ENCODE results near the gene CHMP2A. TPM values are rescaled to one million over a fixed set of nuclear protein-coding genes. Genes with fewer than 3 reads are reported as not detected.

Gene CHMP2A
- total and polyA plus RNA-seq, 9 donors = 54.2 to 143 (median 98.3) TPM

DNA sequence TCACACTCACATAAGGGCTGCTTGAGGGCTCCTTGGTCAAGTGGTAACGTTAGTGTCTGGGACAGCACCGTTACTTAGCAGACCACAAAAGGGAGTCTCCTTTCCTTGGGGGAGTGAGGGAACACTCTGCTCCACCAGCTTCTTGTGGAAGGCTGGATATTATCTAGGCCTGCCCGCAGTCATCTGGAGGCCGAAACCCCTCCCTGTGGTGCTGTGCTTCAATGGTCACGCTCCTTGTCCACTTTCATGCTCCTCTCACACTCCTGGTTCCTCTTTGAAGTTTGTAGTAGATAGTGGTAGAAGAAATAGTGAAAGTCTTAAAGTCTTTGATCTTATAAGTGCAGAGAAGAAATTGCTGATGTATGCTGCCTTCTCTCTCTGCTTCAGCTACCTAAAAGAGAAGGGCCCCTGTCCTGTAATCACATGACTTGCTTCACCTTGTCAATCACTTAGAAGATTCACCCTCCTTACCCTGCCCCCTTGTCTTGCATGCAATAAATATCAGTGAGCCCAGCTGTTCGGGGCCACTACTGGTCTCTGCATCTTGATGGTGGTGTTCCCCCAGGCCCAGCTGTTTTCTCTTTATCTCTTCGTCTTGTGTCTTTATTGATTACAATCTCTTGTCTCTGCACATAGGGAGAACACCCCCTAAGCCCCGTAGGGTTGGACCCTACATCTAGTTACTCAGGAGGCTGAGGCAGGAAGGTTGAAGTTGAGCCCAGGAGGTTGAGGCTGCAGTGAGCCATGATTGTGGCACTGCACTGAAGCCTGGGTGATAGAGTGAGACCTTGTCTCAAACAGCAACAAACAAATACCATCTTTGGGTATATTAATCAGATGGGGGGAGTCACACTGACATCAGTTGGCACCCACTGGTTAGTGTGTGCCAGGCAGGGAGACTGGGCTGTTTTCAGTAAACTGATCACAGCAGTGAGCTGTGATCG lies 29.9 kb upstream of the CHMP2A start:
- Histone ChIP-seq H3K36me3 (no peaks in the 10 kb centered on the region), H3K9me3 (no peaks in the 10 kb centered on the region), H3K27me3 (no peaks in the 10 kb centered on the region), H3K4me1 (ENCODE audit: insufficient read depth) (peaks cover 4% of the 10 kb centered on the region), H3K4me3 (no peak overlapping the region), H3K27ac (no peak overlapping the region)
- 64 to 76% (median 72%) methylated on average over 8 to 9 of the region's 9 CpGs for WGBS, 3 donors
- TF ChIP-seq EP300 (IDR thresholded peaks at IDR 0.05) (no peak), POLR2A (IDR thresholded peaks at IDR 0.05) (no peak)
- TF ChIP-seq, protein P1, sequence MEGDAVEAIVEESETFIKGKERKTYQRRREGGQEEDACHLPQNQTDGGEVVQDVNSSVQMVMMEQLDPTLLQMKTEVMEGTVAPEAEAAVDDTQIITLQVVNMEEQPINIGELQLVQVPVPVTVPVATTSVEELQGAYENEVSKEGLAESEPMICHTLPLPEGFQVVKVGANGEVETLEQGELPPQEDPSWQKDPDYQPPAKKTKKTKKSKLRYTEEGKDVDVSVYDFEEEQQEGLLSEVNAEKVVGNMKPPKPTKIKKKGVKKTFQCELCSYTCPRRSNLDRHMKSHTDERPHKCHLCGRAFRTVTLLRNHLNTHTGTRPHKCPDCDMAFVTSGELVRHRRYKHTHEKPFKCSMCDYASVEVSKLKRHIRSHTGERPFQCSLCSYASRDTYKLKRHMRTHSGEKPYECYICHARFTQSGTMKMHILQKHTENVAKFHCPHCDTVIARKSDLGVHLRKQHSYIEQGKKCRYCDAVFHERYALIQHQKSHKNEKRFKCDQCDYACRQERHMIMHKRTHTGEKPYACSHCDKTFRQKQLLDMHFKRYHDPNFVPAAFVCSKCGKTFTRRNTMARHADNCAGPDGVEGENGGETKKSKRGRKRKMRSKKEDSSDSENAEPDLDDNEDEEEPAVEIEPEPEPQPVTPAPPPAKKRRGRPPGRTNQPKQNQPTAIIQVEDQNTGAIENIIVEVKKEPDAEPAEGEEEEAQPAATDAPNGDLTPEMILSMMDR (IDR thresholded peaks at IDR 0.05) = no peak
- peak in 3 of 5 donors; percentile 4 to 28 (median 10) for DNase-seq
- intact Hi-C loops (cut with DNase I) = no loop called here

DNA sequence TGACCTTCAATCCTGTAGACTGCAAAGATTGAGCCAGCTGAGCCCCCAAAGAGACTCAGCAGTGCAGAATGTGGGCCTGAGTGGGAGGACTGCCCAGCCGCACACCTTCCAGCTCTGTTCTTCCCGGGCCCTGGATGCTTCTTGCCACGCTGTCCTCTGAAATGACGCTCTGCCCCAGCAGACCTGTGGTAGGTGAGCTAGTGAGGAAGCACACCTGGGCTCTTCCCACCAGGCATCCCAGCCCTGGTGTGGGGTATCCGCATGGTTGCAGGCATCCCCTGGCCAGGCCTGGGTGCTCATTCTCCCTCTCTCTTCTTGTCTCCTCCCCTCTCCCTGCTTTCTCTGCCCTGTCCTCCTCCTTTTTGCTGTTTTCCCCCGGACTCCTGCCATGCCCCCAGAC lies 28.1 kb upstream of the CHMP2A start:
- intact Hi-C loops (cut with DNase I) = no loop called here
- TF ChIP-seq, protein P1 (IDR thresholded peaks at IDR 0.05) = no peak
- TF ChIP-seq POLR2A (IDR thresholded peaks at IDR 0.05) = no peak
- no peak for TF ChIP-seq EP300 (IDR thresholded peaks at IDR 0.05)
- DNase-seq = peak in 4 of 5 donors; percentile 4 to 30 (median 14)

DNA sequence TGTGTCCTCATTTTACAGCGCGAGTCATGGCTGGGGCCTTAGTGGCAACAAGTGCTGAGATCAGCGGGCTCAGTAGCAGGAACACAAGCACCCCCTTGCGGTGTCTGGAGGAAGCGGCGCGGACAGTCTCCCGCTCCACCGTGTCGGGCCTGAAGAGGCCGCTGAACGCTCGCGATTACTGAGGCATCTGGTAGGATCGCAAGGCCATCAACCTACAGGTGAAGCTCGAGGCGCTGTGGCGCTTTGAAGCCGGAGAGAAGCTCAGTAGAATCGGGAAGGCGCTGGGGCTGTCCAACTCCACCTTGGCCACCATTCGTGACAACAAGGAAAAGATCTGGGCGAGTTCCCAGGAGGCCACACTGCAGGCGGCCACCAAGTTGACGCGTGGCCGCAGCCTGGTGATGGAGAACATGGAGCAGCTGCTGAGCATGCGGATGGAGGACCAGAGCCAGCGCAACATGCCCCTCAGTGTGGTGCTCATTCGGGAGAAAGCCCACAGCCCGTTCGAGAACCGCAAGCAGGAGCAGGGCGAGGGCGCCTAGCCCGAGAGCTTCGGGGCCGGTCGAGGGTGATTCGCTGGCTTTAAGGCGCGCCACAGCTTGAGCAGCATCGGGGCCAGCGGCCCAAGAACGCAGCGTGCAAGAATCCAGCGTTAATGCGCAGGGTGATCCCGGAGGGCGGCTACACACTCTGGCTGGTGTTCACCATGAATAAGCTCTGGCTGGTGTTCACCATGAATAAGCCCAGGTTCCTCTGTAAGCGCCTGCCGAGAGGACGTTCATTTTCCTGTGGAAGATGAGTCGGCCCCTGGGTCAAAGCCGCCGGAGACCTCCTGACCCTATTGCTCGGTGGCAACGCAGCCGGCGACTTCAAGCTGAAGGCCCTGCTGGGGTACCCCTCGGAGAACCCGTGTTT lies 26.6 kb upstream of the CHMP2A start:
- intact Hi-C loops (cut with DNase I) = no loop called here
- Histone ChIP-seq H3K9me3 (no peaks in the 10 kb centered on the region), H3K27ac (no peak overlapping the region), H3K4me3 (no peak overlapping the region), H3K4me1 (ENCODE audit: insufficient read depth) (peaks cover 4% of the 10 kb centered on the region), H3K27me3 (no peaks in the 10 kb centered on the region), H3K36me3 (no peaks in the 10 kb centered on the region)
- peak; percentile 81 to 92 (median 87) for DNase-seq
- TF ChIP-seq, protein P1 (IDR thresholded peaks at IDR 0.05) = peak; percentile 76 to 92 (median 79)
- no peak for TF ChIP-seq POLR2A (IDR thresholded peaks at IDR 0.05)
- 69 to 77% (median 70%) methylated on average over 59 to 62 of the region's 62 CpGs for WGBS, 3 donors

More for the DNA sequence above, 28.1 kb upstream of the CHMP2A start:
- H3K27ac ChIP-seq = no peak overlapping the region
- H3K9me3 ChIP-seq = no peaks in the 10 kb centered on the region
- no peaks in the 10 kb centered on the region for H3K36me3 ChIP-seq
- peaks cover 4% of the 10 kb centered on the region for H3K4me1 ChIP-seq (ENCODE audit: insufficient read depth)
- no peaks in the 10 kb centered on the region for H3K27me3 ChIP-seq
- WGBS, 3 donors = 88 to 91% (median 90%) methylated on average over 6 of the region's 6 CpGs
- H3K4me3 ChIP-seq = no peak overlapping the region

GRCh38 chr19:58579473-58580142 lies 24.7 kb upstream of the CHMP2A start:
- H3K4me3 ChIP-seq = no peak overlapping the region
- peak in 3 of 5 donors; percentile 5 to 28 (median 7) for DNase-seq
- no peak for TF ChIP-seq EP300 (IDR thresholded peaks at IDR 0.05)
- TF ChIP-seq, protein P1 (IDR thresholded peaks at IDR 0.05) = no peak
- TF ChIP-seq POLR2A (IDR thresholded peaks at IDR 0.05) = no peak
- H3K27me3 ChIP-seq = no peaks in the 10 kb centered on the region
- H3K36me3 ChIP-seq = no peaks in the 10 kb centered on the region
- peaks cover 4% of the 10 kb centered on the region for H3K4me1 ChIP-seq (ENCODE audit: insufficient read depth)
- intact Hi-C loops (cut with DNase I) = no loop called here
- H3K27ac ChIP-seq = no peak overlapping the region
- WGBS, 3 donors = 82 to 88% (median 86%) methylated on average over 8 of the region's 8 CpGs
- H3K9me3 ChIP-seq = no peaks in the 10 kb centered on the region
